ENCODE data around the gene C6orf89. TPM values are rescaled to one million over a fixed set of nuclear protein-coding genes. Genes with fewer than 3 reads are reported as not detected.

The C6orf89 gene
- total RNA-seq, 2 experiments from 2014 or later: 40.0 to 41.1 TPM

- Mint-ChIP-seq H3K4me3 (no peak overlapping the region), H3K27ac (no peak overlapping the region), H3K27me3 (ENCODE audit: low read depth) (no peaks in the 10 kb centered on the region), H3K36me3 (ENCODE audit: low read depth) (peaks cover 87% of the 10 kb centered on the region), H3K4me1 (ENCODE audit: low read depth) (no peaks in the 10 kb centered on the region), H3K9me3 (ENCODE audit: insufficient read depth) (no peaks in the 10 kb centered on the region)
- ChIA-PET CTCF (no interaction called here), POLR2A (no interaction called here)
- DNase-seq: no peak
- no peak for ATAC-seq
Observed at GRCh38 chr6:36973647-36974046, 87.9 kb downstream of the C6orf89 start.

- no peaks in the 10 kb centered on the region for H3K9me3 Mint-ChIP-seq (ENCODE audit: insufficient read depth)
- no peaks in the 10 kb centered on the region for H3K27me3 Mint-ChIP-seq (ENCODE audit: low read depth)
- ATAC-seq: no peak
- no peak overlapping the region for H3K4me3 Mint-ChIP-seq
- H3K36me3 Mint-ChIP-seq (ENCODE audit: low read depth): peaks cover 82% of the 10 kb centered on the region
- H3K4me1 Mint-ChIP-seq (ENCODE audit: low read depth): peaks cover 16% of the 10 kb centered on the region
- ChIA-PET CTCF (interaction anchor here (0.9 to 7.8 kb wide), 3 partner anchors 44 to 90 kb away, joined by 3 to 70 read pairs (median 6); no protein-coding TSS in a partner anchor), POLR2A (interaction anchor here (0.5 kb wide), 1 partner anchor 89 kb away, joined by 3 read pairs; the partner anchor contains the start of gene C6orf89)
- no peak for DNase-seq
- no peak overlapping the region for H3K27ac Mint-ChIP-seq
Observed at GRCh38 chr6:36975231-36976006, 89.7 kb downstream of the C6orf89 start.

DNA sequence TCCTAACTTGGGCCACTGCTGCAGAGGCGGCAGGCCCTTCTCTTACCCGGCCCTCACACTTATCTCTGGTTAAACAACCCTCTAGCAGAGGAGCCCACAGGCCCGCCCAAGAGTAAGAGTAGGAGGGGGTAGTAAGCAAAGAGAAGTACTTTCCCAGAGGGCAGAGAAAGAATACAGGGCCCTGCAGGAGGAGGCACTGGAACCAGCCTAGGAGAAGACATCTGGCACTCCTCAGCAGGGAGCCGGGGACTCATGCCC, 90.2 kb downstream of the C6orf89 start:
- Mint-ChIP-seq H3K27ac (no peak overlapping the region), H3K9me3 (ENCODE audit: insufficient read depth) (no peaks in the 10 kb centered on the region), H3K4me1 (ENCODE audit: low read depth) (peaks cover 21% of the 10 kb centered on the region), H3K27me3 (ENCODE audit: low read depth) (no peaks in the 10 kb centered on the region), H3K4me3 (no peak overlapping the region), H3K36me3 (ENCODE audit: low read depth) (peaks cover 81% of the 10 kb centered on the region)
- DNase-seq: no peak
- ChIA-PET POLR2A (no interaction called here), CTCF (interaction anchor here (2.1 to 7.8 kb wide), 2 partner anchors 43 to 91 kb away, joined by 6 to 70 read pairs; no protein-coding TSS in a partner anchor)
- ATAC-seq: no peak

- H3K27ac Mint-ChIP-seq: no peak overlapping the region
- peaks cover 75% of the 10 kb centered on the region for H3K36me3 Mint-ChIP-seq (ENCODE audit: low read depth)
- peaks cover 25% of the 10 kb centered on the region for H3K4me1 Mint-ChIP-seq (ENCODE audit: low read depth)
- H3K27me3 Mint-ChIP-seq (ENCODE audit: low read depth): no peaks in the 10 kb centered on the region
- POLR2A ChIA-PET: interaction anchor here (1.6 kb wide), 1 partner anchor 10 kb away, joined by 4 read pairs; no protein-coding TSS in a partner anchor
- no peaks in the 10 kb centered on the region for H3K9me3 Mint-ChIP-seq (ENCODE audit: insufficient read depth)
- H3K4me3 Mint-ChIP-seq: no peak overlapping the region
- no peak for ATAC-seq
- CTCF ChIA-PET: interaction anchor here (2.1 to 7.8 kb wide), 2 partner anchors 43 to 91 kb away, joined by 6 to 70 read pairs; no protein-coding TSS in a partner anchor
- no peak for DNase-seq
Observed at GRCh38 chr6:36976509-36976908, 90.8 kb downstream of the C6orf89 start.

GRCh38 chr6:36976931-36977330, 91.2 kb downstream of the C6orf89 start:
- H3K4me3 Mint-ChIP-seq: no peak overlapping the region
- peaks cover 29% of the 10 kb centered on the region for H3K4me1 Mint-ChIP-seq (ENCODE audit: low read depth)
- ATAC-seq: no peak
- H3K9me3 Mint-ChIP-seq (ENCODE audit: insufficient read depth): no peaks in the 10 kb centered on the region
- no peak overlapping the region for H3K27ac Mint-ChIP-seq
- H3K27me3 Mint-ChIP-seq (ENCODE audit: low read depth): no peaks in the 10 kb centered on the region
- peaks cover 75% of the 10 kb centered on the region for H3K36me3 Mint-ChIP-seq (ENCODE audit: low read depth)
- ChIA-PET CTCF (interaction anchor here (0.6 to 7.8 kb wide), 5 partner anchors 29 to 103 kb away, joined by 3 to 70 read pairs (median 4); partner anchors contain the start of gene PPIL1), POLR2A (interaction anchor here (1.6 kb wide), 1 partner anchor 10 kb away, joined by 4 read pairs; no protein-coding TSS in a partner anchor)
- DNase-seq: no peak

DNA sequence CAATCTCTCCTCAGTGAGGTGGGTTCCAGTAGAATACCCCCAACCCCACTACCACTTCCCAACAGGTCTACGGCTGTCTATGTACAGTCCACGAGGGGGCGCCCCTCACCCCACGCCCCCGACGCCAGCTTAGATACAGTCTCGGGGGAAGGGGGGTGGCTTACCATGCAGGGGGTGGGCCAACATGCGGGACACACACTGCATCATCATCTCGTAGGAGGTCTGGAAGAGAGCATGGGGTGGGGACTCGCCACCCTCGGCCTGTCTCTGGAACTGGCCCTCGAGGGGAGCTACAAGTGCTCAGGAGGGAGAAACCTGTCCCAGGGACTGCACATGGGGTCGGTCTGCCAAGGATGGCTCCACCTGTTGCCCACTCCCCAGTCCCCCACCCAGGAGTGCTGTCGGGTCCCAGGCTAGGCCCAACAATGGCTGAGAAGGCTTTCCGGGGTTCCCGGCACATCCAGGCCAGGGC, 91.8 kb downstream of the C6orf89 start:
- ChIA-PET POLR2A (interaction anchor here (1.6 kb wide), 1 partner anchor 9 kb away, joined by 4 read pairs; no protein-coding TSS in a partner anchor), CTCF (interaction anchor here (0.6 to 7.8 kb wide), 8 partner anchors 30 to 272 kb away, joined by 3 to 70 read pairs (median 3); partner anchors contain the start of gene PPIL1)

More for the DNA sequence above, 91.8 kb downstream of the C6orf89 start:
- Mint-ChIP-seq H3K36me3 (ENCODE audit: low read depth) (peaks cover 72% of the 10 kb centered on the region), H3K9me3 (ENCODE audit: insufficient read depth) (no peaks in the 10 kb centered on the region), H3K4me3 (no peak overlapping the region), H3K4me1 (ENCODE audit: low read depth) (peaks cover 31% of the 10 kb centered on the region), H3K27me3 (ENCODE audit: low read depth) (no peaks in the 10 kb centered on the region), H3K27ac (no peak overlapping the region)
- DNase-seq: no peak
- no peak for ATAC-seq

Other genes starting within 250 kb of the C6orf89 start
- gene CDKN1A, start 207.2 kb upstream of the C6orf89 start, total RNA-seq: 10 to 100 TPM; 43.4 to 44.2 TPM
- not detected for gene RAB44, start 188.1 kb upstream of the C6orf89 start, total RNA-seq
- gene CPNE5, start 46.5 kb upstream of the C6orf89 start, total RNA-seq: 1 to 10 TPM; 1.4 to 1.7 TPM
- 10 to 100 TPM; 32.6 to 33.5 TPM for gene PPIL1, start 11.1 kb upstream of the C6orf89 start, total RNA-seq
- under 1 TPM in 1 of 2 experiments, not detected in 1; 0.63 TPM for gene PI16, start 68.8 kb downstream of the C6orf89 start, total RNA-seq
- gene MTCH1, start 100.2 kb downstream of the C6orf89 start, total RNA-seq: 100 to 1,000 TPM; 117 to 122 TPM
- 10 to 100 TPM; 10.1 to 12.1 TPM for gene FGD2, start 119.7 kb downstream of the C6orf89 start, total RNA-seq

Data from activated CD8-positive, alpha-beta T cell treated with anti-CD3 and anti-CD28 coated beads, Interleukin-2, amount 10 ng/mL, durations not matched to agents 7 days and 5 days (primary cell).